ENCODE measurements around the gene ELF4.

ELF4 gene

DNA sequence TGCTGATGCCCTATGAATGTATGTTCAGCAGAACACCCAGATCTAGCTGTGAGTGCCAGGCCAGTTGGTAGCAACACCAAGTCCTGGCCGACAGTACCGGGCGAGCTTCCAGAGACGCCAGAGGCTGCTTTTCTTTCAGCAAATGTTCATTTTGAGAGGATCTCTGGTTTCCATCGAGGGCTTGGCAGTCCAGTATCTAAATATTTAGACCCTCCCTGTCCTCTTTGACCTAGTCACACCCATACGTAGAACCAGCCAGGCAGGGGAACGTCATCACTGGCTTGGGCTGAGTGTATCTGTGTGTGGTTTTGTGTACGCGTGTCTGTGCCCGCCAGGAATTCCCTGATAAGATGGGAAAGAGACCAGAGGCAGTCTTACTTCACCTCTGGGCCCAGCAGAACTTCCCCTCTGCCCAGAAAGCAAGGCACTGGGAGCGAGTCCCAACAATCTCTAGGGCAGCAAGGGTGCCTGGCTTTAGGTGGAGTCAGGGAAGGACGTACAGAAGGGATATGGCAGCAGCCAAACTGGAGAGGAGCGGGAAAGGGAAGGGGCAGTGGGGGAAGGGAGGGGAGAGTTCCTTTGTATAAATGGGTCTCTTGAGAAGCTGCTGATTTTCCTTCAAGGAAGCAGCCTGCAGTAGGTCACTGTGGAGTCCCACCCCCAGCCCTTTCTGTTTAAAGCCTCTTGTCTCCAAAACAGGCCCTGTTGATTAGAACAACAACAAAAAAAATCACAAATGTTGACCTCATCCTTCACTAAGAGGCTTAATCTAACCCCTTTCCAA lies 15.0 kb upstream of the ELF4 start:
- DNase-seq (ENCODE audit: extremely low read depth, insufficient read length) = no peak
- H3K36me3 ChIP-seq (ENCODE audit: control insufficient read depth, insufficient read depth, low read length) = peaks cover 6% of the 10 kb centered on the region; the same call in 1 of the 2 replicates
- H3K27me3 ChIP-seq (replicated peaks; ENCODE audit: control insufficient read depth, insufficient read depth, low read length) = no peaks in the 10 kb centered on the region
- H3K4me3 ChIP-seq (replicated peaks; ENCODE audit: low read depth, low read length) = no peak overlapping the region
- TF ChIP-seq, protein P1, sequence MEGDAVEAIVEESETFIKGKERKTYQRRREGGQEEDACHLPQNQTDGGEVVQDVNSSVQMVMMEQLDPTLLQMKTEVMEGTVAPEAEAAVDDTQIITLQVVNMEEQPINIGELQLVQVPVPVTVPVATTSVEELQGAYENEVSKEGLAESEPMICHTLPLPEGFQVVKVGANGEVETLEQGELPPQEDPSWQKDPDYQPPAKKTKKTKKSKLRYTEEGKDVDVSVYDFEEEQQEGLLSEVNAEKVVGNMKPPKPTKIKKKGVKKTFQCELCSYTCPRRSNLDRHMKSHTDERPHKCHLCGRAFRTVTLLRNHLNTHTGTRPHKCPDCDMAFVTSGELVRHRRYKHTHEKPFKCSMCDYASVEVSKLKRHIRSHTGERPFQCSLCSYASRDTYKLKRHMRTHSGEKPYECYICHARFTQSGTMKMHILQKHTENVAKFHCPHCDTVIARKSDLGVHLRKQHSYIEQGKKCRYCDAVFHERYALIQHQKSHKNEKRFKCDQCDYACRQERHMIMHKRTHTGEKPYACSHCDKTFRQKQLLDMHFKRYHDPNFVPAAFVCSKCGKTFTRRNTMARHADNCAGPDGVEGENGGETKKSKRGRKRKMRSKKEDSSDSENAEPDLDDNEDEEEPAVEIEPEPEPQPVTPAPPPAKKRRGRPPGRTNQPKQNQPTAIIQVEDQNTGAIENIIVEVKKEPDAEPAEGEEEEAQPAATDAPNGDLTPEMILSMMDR (IDR thresholded peaks at IDR 0.05; ENCODE audit: insufficient read depth, low read length, poor library complexity, severe bottlenecking) = no peak

DNA sequence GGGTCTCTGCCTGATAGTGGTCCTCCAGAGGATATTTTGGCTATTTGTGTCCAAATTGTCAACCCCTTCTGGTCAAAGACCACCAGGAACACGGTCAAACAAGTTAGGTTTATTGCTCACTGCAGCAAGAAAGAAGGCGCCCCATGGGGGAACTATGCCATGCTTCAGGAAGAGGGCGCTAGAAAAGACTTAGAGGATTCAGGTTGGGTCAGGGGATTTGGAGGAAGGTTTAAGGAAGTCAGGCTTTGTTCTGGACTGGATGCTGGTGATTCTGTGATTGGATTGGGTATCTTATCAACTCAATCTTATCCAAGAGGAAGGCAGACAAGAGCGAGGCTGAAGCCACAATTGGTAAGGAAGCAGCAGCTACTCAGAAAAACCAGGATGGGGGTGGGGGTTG lies 14.3 kb upstream of the ELF4 start:
- peaks cover 5% of the 10 kb centered on the region; the same call in 1 of the 2 replicates for H3K36me3 ChIP-seq (ENCODE audit: control insufficient read depth, insufficient read depth, low read length)
- TF ChIP-seq, protein P1 (IDR thresholded peaks at IDR 0.05; ENCODE audit: insufficient read depth, low read length, poor library complexity, severe bottlenecking) = no peak
- H3K27me3 ChIP-seq (replicated peaks; ENCODE audit: control insufficient read depth, insufficient read depth, low read length) = no peaks in the 10 kb centered on the region
- H3K4me3 ChIP-seq (replicated peaks; ENCODE audit: low read depth, low read length) = no peak overlapping the region
- DNase-seq (ENCODE audit: extremely low read depth, insufficient read length) = no peak

DNA sequence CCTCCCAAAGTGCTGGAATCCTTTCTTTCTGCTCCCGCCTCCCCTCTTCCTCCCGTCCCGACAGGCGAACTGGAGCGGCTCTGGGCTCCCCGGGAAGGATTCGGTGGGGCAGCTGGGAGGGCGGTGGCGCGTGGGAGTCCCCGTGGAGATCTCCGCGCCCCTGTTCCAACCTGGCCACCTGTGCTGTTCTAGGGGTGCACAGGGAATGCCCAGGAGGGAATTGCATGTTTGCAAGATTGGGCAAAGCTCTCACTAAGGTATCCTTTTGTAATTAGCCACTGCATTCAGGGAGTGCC lies 11.2 kb upstream of the ELF4 start:
- no peak for DNase-seq (ENCODE audit: extremely low read depth, insufficient read length)
- Histone ChIP-seq H3K36me3 (ENCODE audit: control insufficient read depth, insufficient read depth, low read length) (no peaks in the 10 kb centered on the region), H3K27me3 (replicated peaks; ENCODE audit: control insufficient read depth, insufficient read depth, low read length) (no peaks in the 10 kb centered on the region), H3K4me3 (replicated peaks; ENCODE audit: low read depth, low read length) (no peak overlapping the region)
- TF ChIP-seq, protein P1 (IDR thresholded peaks at IDR 0.05; ENCODE audit: insufficient read depth, low read length, poor library complexity, severe bottlenecking) = no peak

DNA sequence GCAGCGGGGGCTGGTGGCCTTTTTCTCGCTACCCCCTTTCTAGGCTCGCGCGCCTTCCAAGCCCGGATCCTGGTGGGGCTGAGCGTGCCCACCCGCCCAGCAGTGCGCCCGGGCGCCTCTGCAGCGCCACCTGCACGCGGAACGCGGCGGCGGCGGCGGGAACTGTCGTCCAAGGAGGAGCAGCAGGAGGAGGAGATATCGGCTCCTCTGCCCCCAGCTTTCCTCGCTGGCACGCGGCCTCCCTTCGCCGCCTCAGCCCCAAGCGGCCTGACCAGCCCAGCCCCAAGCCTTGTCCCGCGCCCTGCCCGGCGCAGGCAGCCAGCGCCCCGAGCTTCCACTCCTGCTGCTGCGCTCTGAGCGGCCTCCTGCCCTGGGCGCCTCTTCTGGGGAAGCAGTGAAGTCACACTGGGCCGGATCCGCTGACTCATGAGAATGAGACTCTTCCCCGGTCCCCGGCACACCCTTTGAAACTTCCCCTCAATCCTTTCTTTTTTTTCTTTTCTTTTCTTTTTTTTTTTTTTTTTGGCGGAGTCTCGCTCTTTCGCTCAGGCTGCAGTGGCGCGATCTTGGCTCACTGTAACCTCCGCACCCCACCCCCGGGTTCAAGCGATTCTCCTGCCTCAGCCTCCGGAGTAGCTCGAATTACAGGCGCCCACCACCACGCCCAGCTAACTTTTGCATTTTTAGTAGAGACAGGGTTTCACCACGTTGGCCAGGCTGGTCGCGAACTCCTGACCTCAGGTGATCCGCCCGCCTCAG lies 10.6 kb upstream of the ELF4 start:
- no peaks in the 10 kb centered on the region for H3K27me3 ChIP-seq (replicated peaks; ENCODE audit: control insufficient read depth, insufficient read depth, low read length)
- no peaks in the 10 kb centered on the region for H3K36me3 ChIP-seq (ENCODE audit: control insufficient read depth, insufficient read depth, low read length)
- H3K4me3 ChIP-seq (replicated peaks; ENCODE audit: low read depth, low read length) = peak overlapping the region; percentile 53
- peak; percentile 78 for DNase-seq (ENCODE audit: extremely low read depth, insufficient read length)
- TF ChIP-seq, protein P1 (IDR thresholded peaks at IDR 0.05; ENCODE audit: insufficient read depth, low read length, poor library complexity, severe bottlenecking) = peak; percentile 49

DNA sequence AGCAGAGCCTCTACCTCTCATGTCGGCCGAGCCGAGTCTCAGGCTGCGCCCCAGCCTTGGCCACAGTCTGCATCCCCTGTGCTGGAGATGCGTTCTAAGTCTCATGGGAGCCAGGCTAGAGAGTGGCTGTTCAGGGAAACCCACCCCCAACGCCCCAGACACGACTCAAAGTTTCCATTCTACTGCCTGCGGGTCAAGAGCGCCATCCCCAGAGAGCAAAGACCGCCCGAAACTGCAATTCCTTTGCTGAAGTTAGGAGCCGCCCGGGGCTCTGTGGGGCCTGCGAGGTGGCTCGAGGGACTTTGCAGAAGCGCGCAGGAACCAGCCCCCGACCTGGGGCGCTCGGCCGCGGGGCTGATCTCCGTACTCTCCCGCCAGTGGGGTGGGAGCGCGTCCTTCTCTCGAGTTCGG lies 10.0 kb upstream of the ELF4 start:
- Histone ChIP-seq H3K27me3 (replicated peaks; ENCODE audit: control insufficient read depth, insufficient read depth, low read length) (no peaks in the 10 kb centered on the region), H3K36me3 (ENCODE audit: control insufficient read depth, insufficient read depth, low read length) (no peaks in the 10 kb centered on the region), H3K4me3 (replicated peaks; ENCODE audit: low read depth, low read length) (peak overlapping the region; percentile 53)
- TF ChIP-seq, protein P1 (IDR thresholded peaks at IDR 0.05; ENCODE audit: insufficient read depth, low read length, poor library complexity, severe bottlenecking) = no peak
- DNase-seq (ENCODE audit: extremely low read depth, insufficient read length) = peak; percentile 41

Measured in GM06990 (cell line).